Activated CD4-positive, alpha-beta T cell treated with anti-CD3 and anti-CD28 coated beads for 36 hours (primary cell): Measurements from ENCODE around the gene DYNLT5. TPM values are rescaled to one million over a fixed set of nuclear protein-coding genes. Genes with fewer than 3 reads are reported as not detected.
A peak's percentile ranks its signal among the peaks of the same experiment; 100 is the strongest.
"Not testable (repeated sequence)": the region's sequence is repeated elsewhere in the genome, so short reads cannot be mapped to it uniquely, and the experiment has no call there.

ENCODE experiments used
- ATAC-seq: fragments of 200-7000 bp; cut with Tn5 transposase; one replicate; pipeline ENCODE4 v1.10.0; 2021; ENCODE audit warnings: mild to moderate bottlenecking, moderate library complexity
- CTCF ChIA-PET: fragments of 350-600 bp; sonication (Branson Sonifier 250); formaldehyde crosslinking; loops from one replicate; lab custom pipeline; 2021; ENCODE audit warnings: antibody characterized with exemption; lab: Charles Lee
- POLR2A ChIA-PET: fragments of 350-600 bp; sonication (Branson Sonifier 250); formaldehyde crosslinking; loops from one replicate; lab custom pipeline; 2021; ENCODE audit warnings: antibody characterized with exemption, inconsistent platforms; lab: Charles Lee
- DNase-seq: peaks from one replicate; pipeline ENCODE4 v3.0.0-alpha.2; 2020
- H3K27ac Mint-ChIP-seq: one replicate; pipeline ENCODE4 v1.8.0; 2021; ENCODE audit warnings: mixed read lengths
- H3K27me3 Mint-ChIP-seq: one replicate; pipeline ENCODE4 v1.8.0; 2021; ENCODE audit warnings: mixed read lengths
- H3K36me3 Mint-ChIP-seq: one replicate; pipeline ENCODE4 v1.8.0; 2021; ENCODE audit warnings: low read depth, mixed read lengths
- H3K4me1 Mint-ChIP-seq: one replicate; pipeline ENCODE4 v1.8.0; 2021; ENCODE audit warnings: mixed read lengths
- H3K4me3 Mint-ChIP-seq: one replicate; pipeline ENCODE4 v1.8.0; 2021; ENCODE audit warnings: mild to moderate bottlenecking, moderate library complexity, mixed read lengths
- H3K9me3 Mint-ChIP-seq: one replicate; pipeline ENCODE4 v1.8.0; 2021; ENCODE audit warnings: low read depth, mixed read lengths
- intact Hi-C, 2 experiments: fragments of 100-400 bp; cut with DNase I in 1 of 2; cut with micrococcal nuclease in 1 of 2; formaldehyde crosslinking; loops; one replicate each; pipeline versions ENCODE4 v1.14.2 to v1.15.1; 2022 to 2024; cut with DNase I, micrococcal nuclease
- total RNA-seq, 2 experiments: library from RNA; stranded (reverse); gene quantifications; one replicate each; pipeline ENCODE4 v1.2.3, GENCODE V29; 2021

DYNLT5 gene
- not detected for total RNA-seq

- H3K27ac Mint-ChIP-seq = no peak within 1 kb of the TSS
- ChIA-PET CTCF (interaction anchor here (0.9 to 1.2 kb wide), 3 partner anchors 13 to 248 kb away, joined by 3 read pairs; no protein-coding TSS in a partner anchor), POLR2A (no interaction called here)
- H3K27me3 Mint-ChIP-seq = peaks cover 37% of the 10 kb centered on the region
- H3K4me3 Mint-ChIP-seq = peak within 1 kb of the TSS; percentile 53
- DNase-seq (peak; percentile 27), ATAC-seq (no peak)
- H3K36me3 Mint-ChIP-seq = no peaks in the 10 kb centered on the region
- intact Hi-C loops = no loop called here
- no peaks in the 10 kb centered on the region for H3K9me3 Mint-ChIP-seq
- H3K4me1 Mint-ChIP-seq = peaks cover 13% of the 10 kb centered on the region
These were observed at the start of gene DYNLT5 for GRCh38 chr1:66752000-66752592. TSS of gene DYNLT5 (plus strand) at chr1:66752459. CDS start at chr1:66754659, 2,200 bp downstream.

DNA sequence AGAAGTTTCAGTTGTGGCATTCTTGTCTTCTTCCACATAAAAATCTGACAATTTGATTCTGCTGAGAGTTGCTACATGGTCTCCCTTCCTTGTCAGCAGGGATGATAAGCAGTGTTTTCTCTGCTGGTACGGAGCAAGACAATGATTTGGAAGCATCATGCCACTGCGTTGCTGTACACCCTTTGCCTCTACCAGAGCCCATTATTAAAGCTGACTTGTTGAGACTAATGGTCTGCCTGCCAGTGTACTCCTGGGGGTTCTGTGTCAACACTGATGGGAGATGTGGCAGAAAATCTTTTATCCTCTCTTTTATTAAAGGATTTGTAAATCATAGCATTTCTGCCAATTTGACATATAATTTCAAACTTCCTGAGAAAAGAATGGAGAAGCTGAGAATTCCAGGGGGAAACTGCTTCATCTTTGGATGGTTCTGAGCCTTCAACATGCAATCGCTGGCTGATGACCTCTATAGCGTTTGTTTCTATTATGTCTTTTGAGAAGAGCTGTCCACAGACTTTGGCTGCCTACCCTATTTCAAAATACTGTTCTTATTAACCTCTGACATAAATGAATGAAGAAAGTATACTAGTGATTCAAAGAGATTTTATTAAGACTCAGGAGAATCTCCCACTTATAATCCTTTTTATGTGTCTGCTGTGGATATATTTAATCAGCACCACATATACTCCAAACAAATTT, 47.9 kb upstream of the DYNLT5 start:
- DNase-seq = no peak
- no peak for ATAC-seq
- no peak overlapping the region for H3K4me3 Mint-ChIP-seq
- POLR2A ChIA-PET = no interaction called here
- no peaks in the 10 kb centered on the region for H3K4me1 Mint-ChIP-seq
- H3K36me3 Mint-ChIP-seq = no peaks in the 10 kb centered on the region
- H3K9me3 Mint-ChIP-seq = no peaks in the 10 kb centered on the region
- intact Hi-C loops = no loop called here
- no peak overlapping the region for H3K27ac Mint-ChIP-seq
- CTCF ChIA-PET = interaction anchor here (0.6 kb wide), 1 partner anchor 83 kb away, joined by 4 read pairs; no protein-coding TSS in a partner anchor
- H3K27me3 Mint-ChIP-seq = peaks cover 6% of the 10 kb centered on the region

- no peaks in the 10 kb centered on the region for H3K9me3 Mint-ChIP-seq
- POLR2A ChIA-PET = no interaction called here
These were observed 47.1 kb upstream of the DYNLT5 start for GRCh38 chr1:66705110-66705509.

GRCh38 chr1:66711420-66711819, 40.8 kb upstream of the DYNLT5 start:
- H3K4me1 Mint-ChIP-seq = no peaks in the 10 kb centered on the region
- H3K9me3 Mint-ChIP-seq = no peaks in the 10 kb centered on the region
- intact Hi-C loops = no loop called here
- no peak overlapping the region for H3K4me3 Mint-ChIP-seq
- ATAC-seq (no peak), DNase-seq (no peak)
- ChIA-PET CTCF (interaction anchor here (0.6 to 3.6 kb wide), 3 partner anchors 14 to 881 kb away, joined by 3 to 14 read pairs (median 6); no protein-coding TSS in a partner anchor), POLR2A (no interaction called here)
- H3K27ac Mint-ChIP-seq = no peak overlapping the region
- H3K36me3 Mint-ChIP-seq = no peaks in the 10 kb centered on the region
- peaks cover 6% of the 10 kb centered on the region for H3K27me3 Mint-ChIP-seq

More at GRCh38 chr1:66705110-66705509, 47.1 kb upstream of the DYNLT5 start:
- no peaks in the 10 kb centered on the region for H3K36me3 Mint-ChIP-seq
- peaks cover 5% of the 10 kb centered on the region for H3K27me3 Mint-ChIP-seq
- no peak for ATAC-seq
- H3K4me1 Mint-ChIP-seq = no peaks in the 10 kb centered on the region
- DNase-seq = no peak
- intact Hi-C loops = no loop called here
- H3K4me3 Mint-ChIP-seq = no peak overlapping the region
- CTCF ChIA-PET = no interaction called here
- H3K27ac Mint-ChIP-seq = no peak overlapping the region

DNA sequence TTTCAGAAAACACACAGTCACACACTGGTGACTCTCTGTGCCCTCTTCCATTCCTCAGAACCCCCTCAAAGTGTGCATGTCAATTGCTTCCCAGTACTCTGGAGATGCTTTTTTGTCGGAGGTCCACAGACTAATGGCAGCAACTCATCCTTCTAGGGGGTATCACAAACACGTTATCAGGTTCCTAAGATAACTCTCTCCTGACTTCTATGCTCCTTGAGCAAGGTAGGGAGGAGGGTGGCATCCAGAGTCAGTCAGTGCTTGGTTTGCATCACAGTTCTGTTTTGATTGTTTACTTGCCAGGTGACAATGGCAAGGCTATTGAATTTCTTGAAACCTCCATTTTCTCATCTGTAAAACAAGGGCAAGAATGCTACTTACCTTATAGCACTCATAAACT, 39.4 kb upstream of the DYNLT5 start:
- Mint-ChIP-seq H3K4me3 (no peak overlapping the region), H3K9me3 (no peaks in the 10 kb centered on the region), H3K27me3 (peaks cover 6% of the 10 kb centered on the region), H3K27ac (no peak overlapping the region), H3K4me1 (no peaks in the 10 kb centered on the region), H3K36me3 (no peaks in the 10 kb centered on the region)
- ATAC-seq (no peak), DNase-seq (no peak)
- ChIA-PET CTCF (no interaction called here), POLR2A (no interaction called here)
- intact Hi-C loops = no loop called here

DNA sequence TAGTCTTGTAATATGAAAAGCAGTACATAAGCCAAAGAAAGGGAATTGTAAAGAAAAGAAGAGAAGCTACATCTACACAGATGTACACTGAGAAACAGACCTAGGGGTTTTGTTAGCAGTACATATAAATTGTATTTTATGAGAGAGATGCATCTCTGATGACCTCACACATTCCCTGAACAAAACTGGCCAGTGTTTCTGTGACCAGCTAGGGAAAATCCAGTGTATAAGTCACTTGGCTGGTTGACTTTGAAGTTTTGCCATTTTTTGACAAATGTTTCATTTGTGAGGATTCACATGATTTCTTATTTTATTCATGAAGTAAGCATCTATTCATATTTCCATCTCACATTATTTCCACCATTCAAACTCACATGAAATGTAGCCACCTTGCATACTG, 28.3 kb upstream of the DYNLT5 start:
- H3K4me1 Mint-ChIP-seq = peaks cover 12% of the 10 kb centered on the region
- no peak for ATAC-seq
- ChIA-PET POLR2A (no interaction called here), CTCF (interaction anchor here (0.7 to 2.1 kb wide), 3 partner anchors 13 to 336 kb away, joined by 3 to 14 read pairs (median 3); no protein-coding TSS in a partner anchor)
- no peaks in the 10 kb centered on the region for H3K9me3 Mint-ChIP-seq
- H3K36me3 Mint-ChIP-seq = no peaks in the 10 kb centered on the region
- intact Hi-C loops = loop anchor here (10.0 kb wide), 1 partner anchor 189 kb away; the partner anchor contains the start of gene SGIP1 (in 2 of the 2)
- no peak overlapping the region for H3K4me3 Mint-ChIP-seq
- no peak overlapping the region for H3K27ac Mint-ChIP-seq
- H3K27me3 Mint-ChIP-seq = peaks cover 14% of the 10 kb centered on the region
- DNase-seq = no peak

DNA sequence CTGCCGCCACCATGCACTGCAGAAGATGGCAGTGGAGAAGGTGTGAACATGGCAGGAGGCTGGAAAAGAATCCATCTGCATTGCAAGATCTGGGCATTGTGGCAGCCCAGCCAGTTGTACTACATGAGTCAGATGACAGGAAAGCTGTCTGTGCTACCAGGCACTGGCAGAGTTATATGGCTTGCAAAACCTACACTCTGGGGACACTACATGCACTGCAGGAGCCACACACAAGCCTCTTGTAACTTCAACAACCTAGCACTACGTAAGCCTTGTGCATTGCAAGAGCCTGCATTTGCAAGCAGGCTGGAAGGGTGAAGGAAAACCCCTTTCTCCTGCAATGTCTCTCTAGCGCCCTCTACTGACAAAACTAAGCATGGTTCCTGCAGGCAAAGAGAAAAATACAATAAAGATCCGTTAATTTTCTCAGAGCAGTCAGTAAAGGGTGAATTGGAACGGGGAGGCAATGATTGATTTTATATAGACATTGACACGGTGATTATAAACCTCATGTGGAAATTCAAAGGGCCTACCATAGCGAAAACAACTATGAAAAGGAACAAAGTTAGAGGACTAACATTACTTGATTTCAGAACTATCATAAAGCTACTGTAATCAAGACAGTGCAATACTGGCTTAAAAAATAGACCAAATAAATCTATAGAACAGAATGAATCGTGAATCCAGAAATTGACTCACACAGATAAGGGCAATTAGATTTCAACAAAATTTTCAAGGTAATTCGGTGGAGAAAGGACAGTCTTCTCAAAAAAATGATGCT, 26.2 kb upstream of the DYNLT5 start:
- H3K9me3 Mint-ChIP-seq = no peaks in the 10 kb centered on the region
- no peaks in the 10 kb centered on the region for H3K36me3 Mint-ChIP-seq
- peaks cover 20% of the 10 kb centered on the region for H3K4me1 Mint-ChIP-seq
- H3K4me3 Mint-ChIP-seq = no peak overlapping the region
- ChIA-PET POLR2A (no interaction called here), CTCF (interaction anchor here (0.6 to 3.6 kb wide), 28 partner anchors 9 to 545 kb away, joined by 3 to 19 read pairs (median 4); partner anchors contain the start of gene SGIP1)
- ATAC-seq (peak; percentile 80), DNase-seq (peak; percentile 71)
- intact Hi-C loops = loop anchor here (2.0 to 10.0 kb wide), 9 partner anchors 19 to 769 kb away; partner anchors contain the start of gene SGIP1 (in 2 of the 2)
- no peak overlapping the region for H3K27ac Mint-ChIP-seq
- peaks cover 14% of the 10 kb centered on the region for H3K27me3 Mint-ChIP-seq

GRCh38 chr1:66728021-66728420, 24.2 kb upstream of the DYNLT5 start:
- no peak overlapping the region for H3K4me3 Mint-ChIP-seq
- CTCF ChIA-PET = interaction anchor here (0.8 to 3.6 kb wide), 2 partner anchors 11 to 18 kb away, joined by 6 to 19 read pairs; no protein-coding TSS in a partner anchor
- H3K36me3 Mint-ChIP-seq = no peaks in the 10 kb centered on the region
- ATAC-seq = no peak
- peaks cover 6% of the 10 kb centered on the region for H3K27me3 Mint-ChIP-seq
- intact Hi-C loops = loop anchor here (5.0 to 10.0 kb wide), 5 partner anchors 106 to 771 kb away; partner anchors contain the start of gene SGIP1 (in 2 of the 2)
- no peaks in the 10 kb centered on the region for H3K9me3 Mint-ChIP-seq
- H3K4me1 Mint-ChIP-seq = peaks cover 30% of the 10 kb centered on the region
- no peak overlapping the region for H3K27ac Mint-ChIP-seq
- no peak for DNase-seq
- POLR2A ChIA-PET = no interaction called here

DNA sequence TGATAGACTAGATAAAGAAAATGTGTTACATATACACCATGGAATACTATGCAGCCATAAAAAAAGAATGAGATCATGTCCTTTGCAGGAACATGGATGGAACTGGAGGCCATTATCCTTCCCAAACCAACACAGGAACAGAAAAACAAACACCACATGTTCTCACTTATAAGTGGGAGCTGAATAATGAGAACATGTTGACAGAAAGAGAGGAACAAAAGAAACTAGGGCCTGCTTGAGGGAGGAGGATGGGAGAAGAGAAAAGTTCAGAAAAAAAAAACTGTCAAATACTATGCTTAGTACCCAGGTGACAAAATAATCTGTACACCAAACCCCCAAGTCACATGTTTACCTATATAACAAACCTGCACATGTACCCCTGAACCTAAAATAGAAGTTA, 23.5 kb upstream of the DYNLT5 start:
- POLR2A ChIA-PET = interaction anchor here (0.6 kb wide), 1 partner anchor 923 kb away, joined by 7 read pairs; no protein-coding TSS in a partner anchor
- H3K4me3 Mint-ChIP-seq, H3K9me3 Mint-ChIP-seq, ATAC-seq, H3K36me3 Mint-ChIP-seq, DNase-seq, H3K27me3 Mint-ChIP-seq: not testable (repeated sequence)
- peak overlapping the region; percentile 58 for H3K27ac Mint-ChIP-seq
- intact Hi-C loops = loop anchor here (5.0 to 10.0 kb wide), 5 partner anchors 106 to 771 kb away; partner anchors contain the start of gene SGIP1 (in 2 of the 2)
- CTCF ChIA-PET = interaction anchor here (0.8 to 3.6 kb wide), 2 partner anchors 11 to 18 kb away, joined by 6 to 19 read pairs; no protein-coding TSS in a partner anchor
- peaks cover 35% of the 10 kb centered on the region for H3K4me1 Mint-ChIP-seq

DNA sequence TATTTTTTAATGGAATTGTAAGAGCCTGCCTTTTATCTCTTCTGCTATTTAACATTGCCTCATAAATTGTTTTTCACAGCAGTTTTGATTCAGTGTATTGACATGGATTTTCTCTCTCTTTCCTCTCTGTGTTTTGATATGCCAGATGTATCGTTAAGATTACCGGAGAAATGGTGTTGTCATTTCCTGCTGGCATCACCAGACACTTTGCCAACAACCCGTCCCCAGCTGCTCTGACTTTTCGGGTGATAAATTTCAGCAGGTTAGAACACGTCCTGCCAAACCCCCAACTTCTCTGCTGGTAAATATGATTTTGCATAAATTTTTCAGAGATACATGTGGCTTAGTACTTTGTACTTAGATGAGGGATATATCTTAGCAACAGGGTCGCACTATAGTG, 23.1 kb upstream of the DYNLT5 start:
- ChIA-PET CTCF (no interaction called here), POLR2A (interaction anchor here (0.6 kb wide), 1 partner anchor 923 kb away, joined by 7 read pairs; no protein-coding TSS in a partner anchor)
- H3K27ac Mint-ChIP-seq = peak overlapping the region; percentile 26
- no peaks in the 10 kb centered on the region for H3K9me3 Mint-ChIP-seq
- H3K4me1 Mint-ChIP-seq = peaks cover 36% of the 10 kb centered on the region
- DNase-seq = peak; percentile 57
- H3K4me3 Mint-ChIP-seq = no peak overlapping the region
- ATAC-seq = peak; percentile 61
- no peaks in the 10 kb centered on the region for H3K36me3 Mint-ChIP-seq
- peaks cover 6% of the 10 kb centered on the region for H3K27me3 Mint-ChIP-seq
- intact Hi-C loops = loop anchor here (5.0 to 10.0 kb wide), 5 partner anchors 107 to 772 kb away; partner anchors contain the start of gene SGIP1 (in 2 of the 2)
